Gastroesophageal sphincter (tissue), 3 donors: ENCODE results near the gene KLHDC4.

Experiments used
- EP300 ChIP-seq: sonication (generic); formaldehyde crosslinking; IDR thresholded peaks from one replicate; pipeline ENCODE4 v1.6.1; 2017; ENCODE audit warnings: antibody characterized with exemption, mild to moderate bottlenecking
- POLR2A ChIP-seq, 2 donors: fragments of 450-650 bp; IDR thresholded peaks; one replicate each; pipeline ENCODE4 v1.6.1; 2017; ENCODE audit warnings: antibody characterized with exemption in 2 of 2, mild to moderate bottlenecking in 2 of 2, moderate library complexity in 1 of 2
- TF ChIP-seq, protein P1 (sequence below), 4 experiments: fragments of 200-600 bp in 2 of 4; fragments of 450-650 bp in 2 of 4; sonication (generic) in 1 of 4; IDR thresholded peaks; one replicate each; pipeline ENCODE4 v1.5.1; 2017 to 2019; ENCODE audit warnings: antibody characterized with exemption in 4 of 4, mild to moderate bottlenecking in 2 of 4, moderate library complexity in 2 of 4

DNA sequence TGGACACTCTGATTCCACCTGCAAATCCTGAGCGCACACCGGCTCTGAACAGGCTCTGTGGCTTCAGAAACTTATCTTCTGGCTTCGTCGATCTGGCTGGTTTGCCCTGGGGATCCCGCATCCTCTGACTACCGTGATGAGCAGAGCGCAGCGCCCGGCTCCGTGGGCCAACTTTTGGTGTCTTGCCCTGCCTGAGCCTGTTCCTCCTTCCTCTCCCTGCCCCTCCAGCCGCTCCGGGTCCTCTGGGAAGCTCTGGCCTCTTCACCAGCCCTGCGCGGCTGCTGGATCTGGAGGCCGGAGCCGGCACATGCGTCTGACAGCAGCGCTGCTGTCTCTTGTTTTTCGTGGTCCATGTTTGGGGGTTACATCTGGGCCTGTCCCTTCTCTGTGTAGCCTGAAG, 97.8 kb downstream of the KLHDC4 start:
- TF ChIP-seq EP300 (no peak), POLR2A (IDR thresholded peaks at IDR 0.05) (no peak)
- TF ChIP-seq, protein P1, sequence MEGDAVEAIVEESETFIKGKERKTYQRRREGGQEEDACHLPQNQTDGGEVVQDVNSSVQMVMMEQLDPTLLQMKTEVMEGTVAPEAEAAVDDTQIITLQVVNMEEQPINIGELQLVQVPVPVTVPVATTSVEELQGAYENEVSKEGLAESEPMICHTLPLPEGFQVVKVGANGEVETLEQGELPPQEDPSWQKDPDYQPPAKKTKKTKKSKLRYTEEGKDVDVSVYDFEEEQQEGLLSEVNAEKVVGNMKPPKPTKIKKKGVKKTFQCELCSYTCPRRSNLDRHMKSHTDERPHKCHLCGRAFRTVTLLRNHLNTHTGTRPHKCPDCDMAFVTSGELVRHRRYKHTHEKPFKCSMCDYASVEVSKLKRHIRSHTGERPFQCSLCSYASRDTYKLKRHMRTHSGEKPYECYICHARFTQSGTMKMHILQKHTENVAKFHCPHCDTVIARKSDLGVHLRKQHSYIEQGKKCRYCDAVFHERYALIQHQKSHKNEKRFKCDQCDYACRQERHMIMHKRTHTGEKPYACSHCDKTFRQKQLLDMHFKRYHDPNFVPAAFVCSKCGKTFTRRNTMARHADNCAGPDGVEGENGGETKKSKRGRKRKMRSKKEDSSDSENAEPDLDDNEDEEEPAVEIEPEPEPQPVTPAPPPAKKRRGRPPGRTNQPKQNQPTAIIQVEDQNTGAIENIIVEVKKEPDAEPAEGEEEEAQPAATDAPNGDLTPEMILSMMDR (IDR thresholded peaks at IDR 0.05), result no peak
